ENCODE data around the gene PAK6.

PAK6 gene

GRCh38 chr15:40238532-40239403, at the start of gene PAK6:
TSS of gene PAK6 (plus strand) at chr15:40239063. CDS start at chr15:40264786, 25,723 bp downstream.
- Mint-ChIP-seq H3K4me3 (peak within 1 kb of the TSS; percentile 23), H3K9me3 (no peaks in the 10 kb centered on the region), H3K36me3 (peaks cover 2% of the 10 kb centered on the region), H3K27me3 (peaks cover 15% of the 10 kb centered on the region), H3K27ac (peak within 1 kb of the TSS; percentile 41), H3K4me1 (peaks cover 11% of the 10 kb centered on the region)

GRCh38 chr15:40190591-40190990, 48.3 kb upstream of the PAK6 start:
- no peak overlapping the region for H3K4me3 Mint-ChIP-seq
- no peak overlapping the region for H3K27ac Mint-ChIP-seq
- H3K9me3 Mint-ChIP-seq, result no peaks in the 10 kb centered on the region
- no peaks in the 10 kb centered on the region for H3K27me3 Mint-ChIP-seq
- H3K36me3 Mint-ChIP-seq, result no peaks in the 10 kb centered on the region
- H3K4me1 Mint-ChIP-seq, result no peaks in the 10 kb centered on the region

- no peaks in the 10 kb centered on the region for H3K9me3 Mint-ChIP-seq
- no peak overlapping the region for H3K27ac Mint-ChIP-seq
- no peaks in the 10 kb centered on the region for H3K27me3 Mint-ChIP-seq
- H3K4me1 Mint-ChIP-seq, result peaks cover 15% of the 10 kb centered on the region
- no peak overlapping the region for H3K4me3 Mint-ChIP-seq
- no peaks in the 10 kb centered on the region for H3K36me3 Mint-ChIP-seq
Measured at GRCh38 chr15:40192942-40193341, 45.9 kb upstream of the PAK6 start.

GRCh38 chr15:40197434-40197833, 41.4 kb upstream of the PAK6 start:
- Mint-ChIP-seq H3K4me1 (peaks cover 28% of the 10 kb centered on the region), H3K36me3 (no peaks in the 10 kb centered on the region), H3K27me3 (no peaks in the 10 kb centered on the region), H3K27ac (no peak overlapping the region), H3K4me3 (no peak overlapping the region), H3K9me3 (no peaks in the 10 kb centered on the region)

- Mint-ChIP-seq H3K36me3 (no peaks in the 10 kb centered on the region), H3K27me3 (no peaks in the 10 kb centered on the region), H3K4me1 (peaks cover 28% of the 10 kb centered on the region), H3K27ac (peak overlapping the region; percentile 8), H3K4me3 (no peak overlapping the region), H3K9me3 (no peaks in the 10 kb centered on the region)
Measured at GRCh38 chr15:40198355-40199085, 40.3 kb upstream of the PAK6 start.

- Mint-ChIP-seq H3K36me3 (no peaks in the 10 kb centered on the region), H3K27ac (no peak overlapping the region), H3K4me3 (no peak overlapping the region), H3K27me3 (no peaks in the 10 kb centered on the region), H3K4me1 (peaks cover 2% of the 10 kb centered on the region), H3K9me3 (no peaks in the 10 kb centered on the region)
Measured at GRCh38 chr15:40204100-40204499, 34.8 kb upstream of the PAK6 start.

- no peaks in the 10 kb centered on the region for H3K9me3 Mint-ChIP-seq
- no peak overlapping the region for H3K4me3 Mint-ChIP-seq
- no peaks in the 10 kb centered on the region for H3K27me3 Mint-ChIP-seq
- no peaks in the 10 kb centered on the region for H3K4me1 Mint-ChIP-seq
- H3K36me3 Mint-ChIP-seq, result no peaks in the 10 kb centered on the region
- no peak overlapping the region for H3K27ac Mint-ChIP-seq
Measured at GRCh38 chr15:40217166-40217824, 21.6 kb upstream of the PAK6 start.

GRCh38 chr15:40219801-40220200, 19.1 kb upstream of the PAK6 start:
- H3K4me3 Mint-ChIP-seq, result no peak overlapping the region
- H3K27me3 Mint-ChIP-seq, result no peaks in the 10 kb centered on the region
- no peaks in the 10 kb centered on the region for H3K9me3 Mint-ChIP-seq
- no peaks in the 10 kb centered on the region for H3K4me1 Mint-ChIP-seq
- H3K27ac Mint-ChIP-seq, result no peak overlapping the region
- H3K36me3 Mint-ChIP-seq, result no peaks in the 10 kb centered on the region

GRCh38 chr15:40222131-40222530, 16.7 kb upstream of the PAK6 start:
- Mint-ChIP-seq H3K4me1 (peaks cover 4% of the 10 kb centered on the region), H3K4me3 (no peak overlapping the region), H3K9me3 (no peaks in the 10 kb centered on the region), H3K27me3 (no peaks in the 10 kb centered on the region), H3K36me3 (no peaks in the 10 kb centered on the region), H3K27ac (no peak overlapping the region)

- Mint-ChIP-seq H3K4me3 (no peak overlapping the region), H3K27me3 (no peaks in the 10 kb centered on the region), H3K27ac (no peak overlapping the region), H3K9me3 (no peaks in the 10 kb centered on the region), H3K4me1 (peaks cover 4% of the 10 kb centered on the region), H3K36me3 (no peaks in the 10 kb centered on the region)
Measured at GRCh38 chr15:40226736-40227135, 12.1 kb upstream of the PAK6 start.

- H3K27me3 Mint-ChIP-seq, result no peaks in the 10 kb centered on the region
- no peaks in the 10 kb centered on the region for H3K36me3 Mint-ChIP-seq
- H3K4me3 Mint-ChIP-seq, result no peak overlapping the region
- H3K27ac Mint-ChIP-seq, result no peak overlapping the region
- H3K9me3 Mint-ChIP-seq, result no peaks in the 10 kb centered on the region
- peaks cover 4% of the 10 kb centered on the region for H3K4me1 Mint-ChIP-seq
Measured at GRCh38 chr15:40229316-40229715, 9.5 kb upstream of the PAK6 start.

GRCh38 chr15:40229956-40230355, 8.9 kb upstream of the PAK6 start:
- H3K9me3 Mint-ChIP-seq, result no peaks in the 10 kb centered on the region
- H3K4me1 Mint-ChIP-seq, result peaks cover 4% of the 10 kb centered on the region
- H3K4me3 Mint-ChIP-seq, result no peak overlapping the region
- no peaks in the 10 kb centered on the region for H3K27me3 Mint-ChIP-seq
- H3K36me3 Mint-ChIP-seq, result no peaks in the 10 kb centered on the region
- no peak overlapping the region for H3K27ac Mint-ChIP-seq

- no peaks in the 10 kb centered on the region for H3K27me3 Mint-ChIP-seq
- no peak overlapping the region for H3K27ac Mint-ChIP-seq
- H3K4me3 Mint-ChIP-seq, result no peak overlapping the region
- H3K4me1 Mint-ChIP-seq, result no peaks in the 10 kb centered on the region
- H3K36me3 Mint-ChIP-seq, result no peaks in the 10 kb centered on the region
- H3K9me3 Mint-ChIP-seq, result no peaks in the 10 kb centered on the region
Measured at GRCh38 chr15:40232625-40233070, 6.2 kb upstream of the PAK6 start.

- Mint-ChIP-seq H3K4me1 (peaks cover 4% of the 10 kb centered on the region), H3K27me3 (peaks cover 7% of the 10 kb centered on the region), H3K4me3 (no peak overlapping the region), H3K9me3 (no peaks in the 10 kb centered on the region), H3K27ac (no peak overlapping the region), H3K36me3 (peaks cover 2% of the 10 kb centered on the region)
Measured at GRCh38 chr15:40233727-40234577, 4.9 kb upstream of the PAK6 start.

- Mint-ChIP-seq H3K4me1 (peaks cover 10% of the 10 kb centered on the region), H3K4me3 (no peak overlapping the region), H3K9me3 (no peaks in the 10 kb centered on the region), H3K27me3 (peaks cover 13% of the 10 kb centered on the region), H3K36me3 (peaks cover 2% of the 10 kb centered on the region), H3K27ac (no peak overlapping the region)
Measured at GRCh38 chr15:40234783-40235182, 4.1 kb upstream of the PAK6 start.

Data from activated naive CD4-positive, alpha-beta T cell treated with anti-CD3 and anti-CD28 coated beads, Interleukin-2, amount 50 U/mL, for 24 hours (primary cell).